ENCODE data around the gene NSUN7. TPM values are rescaled to one million over a fixed set of nuclear protein-coding genes. Genes with fewer than 3 reads are reported as not detected.
"Not testable (repeated sequence)": the region's sequence is repeated elsewhere in the genome, so short reads cannot be mapped to it uniquely, and the experiment has no call there.

Gene NSUN7
- total RNA-seq, 2 donors from 2014 or later: 14.3 to 35.3 TPM

DNA sequence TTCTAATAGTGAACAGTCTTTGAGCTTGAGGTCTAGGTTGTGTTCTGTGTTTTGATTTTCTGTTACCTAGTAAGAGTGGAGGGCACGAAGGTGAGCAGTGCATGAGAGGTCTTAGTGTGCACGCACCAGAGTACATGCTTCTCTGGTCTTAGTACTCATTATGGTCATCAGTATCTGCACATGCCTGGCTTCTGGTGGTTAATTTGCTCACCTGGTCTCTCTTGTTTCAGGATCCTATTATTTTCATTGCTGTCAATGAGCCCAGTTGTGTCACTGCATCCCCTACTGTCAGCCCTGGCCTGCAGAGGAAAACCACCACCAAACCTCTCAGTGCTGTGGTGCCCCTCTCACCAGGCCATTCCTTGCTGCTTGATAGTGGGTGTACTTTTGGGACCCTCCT is 54.8 kb downstream of the NSUN7 start:
- Histone ChIP-seq H3K4me1 (no peaks in the 10 kb centered on the region), H3K27ac (no peak overlapping the region), H3K27me3 (no peaks in the 10 kb centered on the region), H3K36me3 (replicated peaks in 1 of 2; ENCODE audit: insufficient read depth in 1 of 2, low read depth in 2 of 2) (no peaks in the 10 kb centered on the region), H3K9me3 (no peaks in the 10 kb centered on the region), H3K4me3 (no peak overlapping the region)
- 95 to 96% methylated on average over 2 of the region's 2 CpGs for WGBS, 2 donors
- intact Hi-C loops (cut with DNase I): no loop called here
- TF ChIP-seq POLR2A (IDR thresholded peaks at IDR 0.05): no peak
- TF ChIP-seq, protein P1, sequence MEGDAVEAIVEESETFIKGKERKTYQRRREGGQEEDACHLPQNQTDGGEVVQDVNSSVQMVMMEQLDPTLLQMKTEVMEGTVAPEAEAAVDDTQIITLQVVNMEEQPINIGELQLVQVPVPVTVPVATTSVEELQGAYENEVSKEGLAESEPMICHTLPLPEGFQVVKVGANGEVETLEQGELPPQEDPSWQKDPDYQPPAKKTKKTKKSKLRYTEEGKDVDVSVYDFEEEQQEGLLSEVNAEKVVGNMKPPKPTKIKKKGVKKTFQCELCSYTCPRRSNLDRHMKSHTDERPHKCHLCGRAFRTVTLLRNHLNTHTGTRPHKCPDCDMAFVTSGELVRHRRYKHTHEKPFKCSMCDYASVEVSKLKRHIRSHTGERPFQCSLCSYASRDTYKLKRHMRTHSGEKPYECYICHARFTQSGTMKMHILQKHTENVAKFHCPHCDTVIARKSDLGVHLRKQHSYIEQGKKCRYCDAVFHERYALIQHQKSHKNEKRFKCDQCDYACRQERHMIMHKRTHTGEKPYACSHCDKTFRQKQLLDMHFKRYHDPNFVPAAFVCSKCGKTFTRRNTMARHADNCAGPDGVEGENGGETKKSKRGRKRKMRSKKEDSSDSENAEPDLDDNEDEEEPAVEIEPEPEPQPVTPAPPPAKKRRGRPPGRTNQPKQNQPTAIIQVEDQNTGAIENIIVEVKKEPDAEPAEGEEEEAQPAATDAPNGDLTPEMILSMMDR (IDR thresholded peaks at IDR 0.05): no peak
- no peak for ATAC-seq
- no peak for DNase-seq

DNA sequence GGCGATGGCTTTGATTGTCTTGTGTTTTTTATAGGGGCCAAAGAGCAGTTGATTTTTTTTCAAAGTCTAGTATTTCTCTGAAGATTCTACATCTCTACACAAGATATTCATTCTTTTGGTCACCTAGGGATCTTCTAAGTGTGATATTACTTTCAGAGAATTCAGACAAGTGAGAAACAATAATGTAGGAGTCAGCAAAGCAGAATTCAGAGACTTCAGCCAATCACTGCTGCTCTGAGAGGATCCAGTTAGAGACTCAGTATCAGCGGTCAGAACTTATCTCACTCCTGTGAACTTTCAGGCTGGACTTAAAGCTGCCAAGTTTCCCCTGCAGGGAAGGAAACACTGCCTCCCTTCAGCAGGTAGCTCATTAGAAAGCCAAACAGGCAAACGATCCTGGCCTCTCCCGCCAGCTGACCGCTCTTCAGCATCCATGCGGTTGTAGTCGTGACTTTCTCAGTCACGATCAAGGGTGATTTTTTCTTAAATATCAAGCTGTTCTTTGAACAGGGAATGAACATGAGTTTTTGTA is 59.2 kb downstream of the NSUN7 start:
- 77 to 87% methylated on average over 8 of the region's 8 CpGs for WGBS, 2 donors
- Histone ChIP-seq H3K27me3 (no peaks in the 10 kb centered on the region), H3K4me1 (no peaks in the 10 kb centered on the region), H3K9me3 (no peaks in the 10 kb centered on the region), H3K4me3 (no peak overlapping the region), H3K36me3 (replicated peaks in 1 of 2; ENCODE audit: insufficient read depth in 1 of 2, low read depth in 2 of 2) (no peaks in the 10 kb centered on the region), H3K27ac (no peak overlapping the region)
- intact Hi-C loops (cut with DNase I): no loop called here
- DNase-seq (no peak), ATAC-seq (no peak)
- TF ChIP-seq, protein P1 (IDR thresholded peaks at IDR 0.05): no peak
- TF ChIP-seq POLR2A (IDR thresholded peaks at IDR 0.05): no peak

DNA sequence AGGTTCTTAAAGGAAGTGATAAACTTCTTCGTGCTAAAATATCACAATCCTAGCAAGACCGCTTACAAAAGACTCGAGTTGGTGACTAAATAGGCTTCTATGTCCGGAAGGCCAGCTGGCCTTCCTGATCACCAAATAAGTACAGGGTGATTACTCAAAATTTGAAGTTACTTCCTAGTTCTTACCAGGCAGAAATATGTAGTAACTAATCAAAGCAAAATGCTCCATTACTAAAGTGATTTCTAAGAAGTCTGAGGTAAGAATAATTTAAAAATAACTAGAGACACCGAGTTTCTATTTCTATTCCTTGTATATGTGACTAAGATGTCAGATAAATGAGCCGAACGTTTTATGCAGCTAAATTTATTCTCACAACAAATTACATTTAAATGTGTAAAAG is 62.2 kb downstream of the NSUN7 start:
- no peak overlapping the region for H3K4me3 ChIP-seq
- DNase-seq (peak in 1 of 4 donors; percentile 27), ATAC-seq (no peak)
- H3K36me3 ChIP-seq (replicated peaks in 1 of 2; ENCODE audit: insufficient read depth in 1 of 2, low read depth in 2 of 2): peaks cover 0 to 3% of the 10 kb centered on the region in 2 donors
- H3K4me1 ChIP-seq: no peaks in the 10 kb centered on the region
- H3K27ac ChIP-seq: peak overlapping the region in 1 of 4 donors; percentile 63
- H3K9me3 ChIP-seq: no peaks in the 10 kb centered on the region
- no peak for TF ChIP-seq POLR2A (IDR thresholded peaks at IDR 0.05)
- TF ChIP-seq, protein P1 (IDR thresholded peaks at IDR 0.05): no peak
- no peaks in the 10 kb centered on the region for H3K27me3 ChIP-seq
- 54 to 72% methylated on average over 7 of the region's 7 CpGs for WGBS, 2 donors
- intact Hi-C loops (cut with DNase I): no loop called here

DNA sequence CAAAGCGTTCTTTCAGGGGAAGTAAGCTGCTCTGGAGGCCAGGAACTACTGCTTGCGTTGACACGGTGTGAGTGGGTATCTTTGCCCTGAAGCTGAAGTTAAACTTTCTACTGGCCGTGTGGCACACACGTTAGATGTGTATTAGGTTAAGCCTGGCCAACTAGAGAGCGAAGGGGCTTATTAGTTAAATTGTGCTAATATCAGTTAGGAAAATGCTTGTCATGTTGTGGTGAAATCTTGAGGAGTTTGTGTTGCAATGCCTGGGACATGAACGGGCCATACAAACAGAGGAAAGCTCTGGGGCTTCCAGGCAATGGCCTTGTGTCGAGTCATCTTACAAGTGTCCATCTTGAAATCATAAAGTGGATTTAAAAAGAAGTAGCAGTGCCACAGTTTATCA is 62.6 kb downstream of the NSUN7 start:
- Histone ChIP-seq H3K4me1 (no peaks in the 10 kb centered on the region), H3K4me3 (no peak overlapping the region), H3K36me3 (replicated peaks in 1 of 2; ENCODE audit: insufficient read depth in 1 of 2, low read depth in 2 of 2) (peaks cover 0 to 3% of the 10 kb centered on the region in 2 donors), H3K27me3 (no peaks in the 10 kb centered on the region), H3K27ac (peak overlapping the region in 1 of 4 donors; percentile 63), H3K9me3 (no peaks in the 10 kb centered on the region)
- DNase-seq (peak in 1 of 4 donors; percentile 30), ATAC-seq (no peak)
- 71 to 94% methylated on average over 8 of the region's 8 CpGs for WGBS, 2 donors
- intact Hi-C loops (cut with DNase I): no loop called here
- TF ChIP-seq, protein P1 (IDR thresholded peaks at IDR 0.05): no peak
- TF ChIP-seq POLR2A (IDR thresholded peaks at IDR 0.05): no peak

DNA sequence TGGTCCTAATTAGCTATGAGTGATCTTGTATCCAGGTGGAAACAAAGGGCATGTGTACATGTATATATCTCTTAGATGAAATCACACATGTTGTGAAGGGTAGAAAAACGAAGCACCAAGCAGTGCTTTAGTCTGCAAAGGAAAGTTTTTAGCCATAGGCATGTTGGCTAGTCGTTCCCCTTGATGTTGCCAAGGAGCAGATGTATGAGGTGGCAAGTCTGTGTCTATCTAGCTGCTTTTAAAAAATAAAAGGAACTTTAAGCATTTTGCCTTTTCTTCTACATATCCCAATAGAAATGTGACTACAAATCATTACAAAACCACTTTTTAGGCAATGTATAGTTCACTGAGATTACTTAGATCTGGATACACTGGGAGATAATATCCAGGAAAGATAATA is 63.1 kb downstream of the NSUN7 start:
- Histone ChIP-seq H3K27ac (peak overlapping the region in 1 of 4 donors; percentile 63), H3K27me3 (no peaks in the 10 kb centered on the region), H3K9me3 (no peaks in the 10 kb centered on the region), H3K4me3 (no peak overlapping the region), H3K4me1 (no peaks in the 10 kb centered on the region), H3K36me3 (replicated peaks in 1 of 2; ENCODE audit: insufficient read depth in 1 of 2, low read depth in 2 of 2) (peaks cover 0 to 3% of the 10 kb centered on the region in 2 donors)
- ATAC-seq: no peak
- intact Hi-C loops (cut with DNase I): no loop called here
- DNase-seq: no peak
- TF ChIP-seq, protein P1 (IDR thresholded peaks at IDR 0.05): no peak
- no peak for TF ChIP-seq POLR2A (IDR thresholded peaks at IDR 0.05)
- WGBS, 2 donors: 80 to 83% methylated on average over 2 of the region's 2 CpGs

DNA sequence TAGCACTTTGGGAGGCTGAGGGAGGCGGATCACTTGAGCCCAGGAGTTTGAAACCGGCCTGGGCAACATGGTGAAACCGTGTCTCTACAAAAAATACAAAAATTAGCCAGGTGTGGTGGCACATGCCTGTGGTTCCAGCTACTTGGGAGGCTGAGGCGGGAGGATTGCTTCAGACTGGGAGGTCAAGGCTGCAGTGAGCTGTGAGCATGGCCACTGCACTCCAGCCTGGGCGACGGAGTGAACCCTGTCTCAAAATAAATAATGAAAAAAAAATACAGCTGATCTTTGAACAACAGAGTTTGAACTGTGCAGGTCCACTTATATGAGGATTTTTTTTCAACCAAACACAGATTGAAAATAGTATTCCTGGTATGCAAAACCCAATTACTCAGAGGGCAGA is 67.4 kb downstream of the NSUN7 start:
- WGBS, 2 donors: 91 to 93% methylated on average over 6 of the region's 6 CpGs
- ATAC-seq; H3K27me3 ChIP-seq; H3K27ac ChIP-seq; H3K4me3 ChIP-seq; H3K36me3 ChIP-seq (replicated peaks in 1 of 2; ENCODE audit: insufficient read depth in 1 of 2, low read depth in 2 of 2); DNase-seq; H3K9me3 ChIP-seq; H3K4me1 ChIP-seq; intact Hi-C loops (cut with DNase I): not testable (repeated sequence)

Data from body of pancreas (tissue), 4 donors.